SK-N-SH (cell line): Measurements from ENCODE around the gene MACROD2. TPM values are rescaled to one million over a fixed set of nuclear protein-coding genes. Genes with fewer than 3 reads are reported as not detected.

Experiments
- CTCF ChIA-PET: fragments of 300-600, 350-600 bp; formaldehyde crosslinking; extraction: SDS; loops from one replicate; lab custom pipeline; 2021; lab: Yijun Ruan, JAX
- POLR2A ChIA-PET: fragments of 350-600 bp; sonication (Branson Sonifier 250); formaldehyde crosslinking; extraction: SDS; loops from one replicate; lab custom pipeline; 2020; ENCODE audit warnings: antibody characterized with exemption, inconsistent platforms; lab: Yijun Ruan, JAX
- DNase-seq: peaks from one replicate; pipeline ENCODE4 v3.0.0; 2012
- H2AFZ ChIP-seq: fragments of 200-600 bp; sonication (generic); 2 replicates; pipeline ENCODE4 v1.8.1; 2016; ENCODE audit warnings: antibody characterized with exemption, mild to moderate bottlenecking, low read depth
- H3F3A ChIP-seq: fragments of 200-600 bp; sonication (generic); replicated peaks from 2 replicates; pipeline ENCODE3; 2016; ENCODE audit warnings: antibody characterized with exemption, mild to moderate bottlenecking; ENCODE audit not compliant: insufficient read depth
- H3K27ac ChIP-seq, 2 experiments: fragments of 200-500 bp in 1 of 2; fragments of 200-600 bp in 1 of 2; sonication (Bioruptor generic) in 1 of 2; sonication (generic), shearing (Covaris generic) in 1 of 2; 2 replicates each; pipeline versions ENCODE4 v1.5.1 to v1.6.1; 2014 to 2016; ENCODE audit warnings: low read depth in 2 of 2, inconsistent platforms in 1 of 2, low read length in 1 of 2, mild to moderate bottlenecking in 1 of 2, mixed read lengths in 1 of 2
- H3K27me3 ChIP-seq: fragments of 200-600 bp; sonication (generic), shearing (Covaris generic); 2 replicates; pipeline ENCODE4 v1.6.1; 2016; ENCODE audit warnings: mixed run types; ENCODE audit not compliant: insufficient read depth
- H3K36me3 ChIP-seq, 2 experiments: fragments of 200-500 bp in 1 of 2; fragments of 200-600 bp in 1 of 2; sonication (Bioruptor generic) in 1 of 2; sonication (generic) in 1 of 2; replicated peaks in 1 of 2; 2 replicates each; pipeline versions ENCODE3 to v1.5.1; 2014 to 2016; ENCODE audit warnings: low read length in 1 of 2, mild to moderate bottlenecking in 1 of 2; ENCODE audit not compliant: insufficient read depth in 2 of 2, control insufficient read depth in 1 of 2
- H3K4me1 ChIP-seq, 2 experiments: fragments of 200-500 bp in 1 of 2; fragments of 200-600 bp in 1 of 2; sonication (Bioruptor generic) in 1 of 2; sonication (generic), shearing (Covaris generic) in 1 of 2; 2 replicates each; pipeline versions ENCODE4 v1.5.1 to v1.6.1; 2014 to 2016; ENCODE audit warnings: low read depth in 1 of 2, low read length in 1 of 2, mixed run types in 1 of 2; ENCODE audit not compliant: insufficient read depth in 2 of 2, control insufficient read depth in 1 of 2
- H3K4me2 ChIP-seq: fragments of 200-600 bp; sonication (generic), shearing (Covaris generic); 2 replicates; pipeline ENCODE4 v1.6.1; 2017; ENCODE audit warnings: mixed run types
- H3K4me3 ChIP-seq, 2 experiments: fragments of 200-500 bp in 1 of 2; fragments of 200-600 bp in 1 of 2; sonication (Bioruptor generic) in 1 of 2; sonication (generic), shearing (Covaris generic) in 1 of 2; 2 replicates each; pipeline versions ENCODE4 v1.5.1 to v1.8.1; 2014 to 2016; ENCODE audit warnings: low read depth in 2 of 2, inconsistent platforms in 1 of 2, low read length in 1 of 2, mild to moderate bottlenecking in 1 of 2, mixed read lengths in 1 of 2, moderate library complexity in 1 of 2
- H3K79me2 ChIP-seq: fragments of 200-600 bp; sonication (generic); 2 replicates; pipeline ENCODE4 v1.8.1; 2017; ENCODE audit warnings: mild to moderate bottlenecking; ENCODE audit not compliant: insufficient read depth
- H3K9ac ChIP-seq: fragments of 200-600 bp; sonication (generic); 2 replicates; pipeline ENCODE4 v1.6.1; 2017; ENCODE audit warnings: mixed run types
- H3K9me2 ChIP-seq: fragments of 200-600 bp; sonication (generic); 2 replicates; pipeline ENCODE4 v1.6.1; 2017; ENCODE audit warnings: mixed run types
- H3K9me3 ChIP-seq: fragments of 200-600 bp; sonication (generic); 2 replicates; pipeline ENCODE4 v1.6.1; 2017; ENCODE audit warnings: mixed run types, mild to moderate bottlenecking, moderate library complexity
- H4K20me1 ChIP-seq: fragments of 200-600 bp; sonication (generic); 2 replicates; pipeline ENCODE4 v1.6.1; 2017; ENCODE audit warnings: mild to moderate bottlenecking, mixed run types; ENCODE audit not compliant: insufficient read depth
- CTCF ChIP-seq: fragments of 200-600 bp; sonication (generic); IDR thresholded peaks from 2 replicates; pipeline ENCODE4 v1.6.1; 2017; ENCODE audit warnings: antibody characterized with exemption, mild to moderate bottlenecking, moderate library complexity
- EZH2phosphoT487 ChIP-seq: fragments of 200-600 bp; sonication (generic); IDR thresholded peaks from 2 replicates; pipeline ENCODE4 v1.6.1; 2017; ENCODE audit warnings: low read depth, mixed run types, mild to moderate bottlenecking, antibody characterized with exemption, moderate library complexity, borderline replicate concordance
- GABPA ChIP-seq: IDR thresholded peaks from 2 replicates; pipeline ENCODE4 v1.4.0; 2012; ENCODE audit warnings: low read depth, mild to moderate bottlenecking
- MAX ChIP-seq: IDR thresholded peaks from 2 replicates; pipeline ENCODE4 v1.4.0; 2012; ENCODE audit warnings: low read depth
- MXI1 ChIP-seq: IDR thresholded peaks from 2 replicates; pipeline ENCODE4 v1.6.1; 2012; ENCODE audit warnings: mild to moderate bottlenecking, low read depth, low read length, improper control_type of control experiment
- NRF1 ChIP-seq: IDR thresholded peaks from 2 replicates; pipeline ENCODE4 v1.6.1; 2012; ENCODE audit warnings: low read depth, mild to moderate bottlenecking, low read length
- PBX3 ChIP-seq: IDR thresholded peaks from 2 replicates; pipeline ENCODE4; 2012
- RAD21 ChIP-seq: IDR thresholded peaks from 2 replicates; pipeline ENCODE4 v1.6.1; 2012; ENCODE audit warnings: mild to moderate bottlenecking, low read length
- RCOR1 ChIP-seq: fragments of 150-350 bp; IDR thresholded peaks from 2 replicates; pipeline ENCODE4 v1.6.1; 2017; ENCODE audit warnings: antibody characterized with exemption, low read length
- RFX5 ChIP-seq: IDR thresholded peaks from 2 replicates; pipeline ENCODE4 v1.6.1; 2012; ENCODE audit warnings: mild to moderate bottlenecking, improper control_type of control experiment, low read length
- RXRA ChIP-seq: IDR thresholded peaks from 2 replicates; pipeline ENCODE4 v1.4.0; 2012; ENCODE audit warnings: low read depth, mild to moderate bottlenecking, borderline replicate concordance
- TCF12 ChIP-seq: IDR thresholded peaks from 2 replicates; pipeline ENCODE4 v1.4.0; 2012
- USF1 ChIP-seq: IDR thresholded peaks from 2 replicates; pipeline ENCODE4 v1.4.0; 2012; ENCODE audit warnings: low read depth, borderline replicate concordance
- YY1 ChIP-seq: IDR thresholded peaks from 2 replicates; pipeline ENCODE4 v1.4.0; 2012; ENCODE audit warnings: low read depth, mild to moderate bottlenecking
- WGBS: methylation state at CpG from one replicate; pipeline ENCODE4 v1.1.6; 2017; ENCODE audit warnings: low lambda C conversion rate; 5-methylcytosine and 5-hydroxymethylcytosine counted together
- polyA plus RNA-seq, 3 experiments: library from polyadenylated mRNA; depleted of rRNA; stranded (reverse); fragments of >200 nt; gene quantifications; 2 replicates each; pipeline ENCODE4 v1.2.3, GENCODE V29; 2012

The MACROD2 gene
- polyA plus RNA-seq, 1 of the 3 experiments (the other 2 are of a cell fraction) = 0.33 TPM

- 46% methylated on average over 2 of the region's 2 CpGs for WGBS
- CTCF ChIA-PET = no interaction called here
These were observed 122.5 kb downstream of the MACROD2 start for GRCh38 chr20:14117768-14118167.

More at GRCh38 chr20:14117768-14118167, 122.5 kb downstream of the MACROD2 start:
- Histone ChIP-seq H2AFZ (no peak overlapping the region), H3K36me3 (no peaks in the 10 kb centered on the region), H3F3A (no peaks in the 10 kb centered on the region), H3K9ac (no peak overlapping the region)
- no peak for TF ChIP-seq TCF12
- no peak for TF ChIP-seq RCOR1
- TF ChIP-seq YY1 = no peak
- TF ChIP-seq GABPA = no peak
- no peak for TF ChIP-seq EZH2phosphoT487
- no peak for TF ChIP-seq MAX
- TF ChIP-seq USF1 = no peak
- no peak for TF ChIP-seq CTCF
- no peak for TF ChIP-seq MXI1
- TF ChIP-seq NRF1 = no peak
- TF ChIP-seq RXRA = no peak
- TF ChIP-seq RAD21 = no peak
- TF ChIP-seq RFX5 = no peak
- TF ChIP-seq PBX3 = no peak
- TF ChIP-seq, all 33 proteins: peak for 0
- H3K27me3 ChIP-seq = no peaks in the 10 kb centered on the region
- DNase-seq = no peak
- no peaks in the 10 kb centered on the region for H3K9me2 ChIP-seq
- no peak overlapping the region for H3K4me3 ChIP-seq
- H4K20me1 ChIP-seq = no peaks in the 10 kb centered on the region
- POLR2A ChIA-PET = no interaction called here
- H3K4me2 ChIP-seq = no peak overlapping the region
- H3K27ac ChIP-seq = no peak overlapping the region
- H3K9me3 ChIP-seq = no peaks in the 10 kb centered on the region
- H3K79me2 ChIP-seq = no peaks in the 10 kb centered on the region
- no peaks in the 10 kb centered on the region for H3K4me1 ChIP-seq
